Neuron (in vitro differentiated cells): ENCODE measurements around the gene VEPH1.

Experiments
- H2AFZ ChIP-seq: one replicate; pipeline ENCODE4 v1.6.1; 2013; ENCODE audit warnings: low read depth, mild to moderate bottlenecking, inconsistent platforms, low read length, moderate library complexity
- H3K27me3 ChIP-seq: one replicate; pipeline ENCODE4 v1.6.1; 2013; ENCODE audit warnings: low read length; ENCODE audit not compliant: insufficient read depth
- H3K36me3 ChIP-seq: one replicate; pipeline ENCODE4 v1.6.1; 2013; ENCODE audit warnings: low read length; ENCODE audit not compliant: insufficient read depth
- H3K4me1 ChIP-seq: one replicate; pipeline ENCODE4 v1.6.1; 2013; ENCODE audit warnings: low read length; ENCODE audit not compliant: insufficient read depth
- H3K4me3 ChIP-seq: 2 replicates; pipeline ENCODE4 v1.5.1; 2013; ENCODE audit warnings: mild to moderate bottlenecking, low read length, moderate library complexity
- H3K9me3 ChIP-seq: one replicate; pipeline ENCODE4 v1.6.1; 2013; ENCODE audit warnings: low read length

VEPH1 gene

DNA sequence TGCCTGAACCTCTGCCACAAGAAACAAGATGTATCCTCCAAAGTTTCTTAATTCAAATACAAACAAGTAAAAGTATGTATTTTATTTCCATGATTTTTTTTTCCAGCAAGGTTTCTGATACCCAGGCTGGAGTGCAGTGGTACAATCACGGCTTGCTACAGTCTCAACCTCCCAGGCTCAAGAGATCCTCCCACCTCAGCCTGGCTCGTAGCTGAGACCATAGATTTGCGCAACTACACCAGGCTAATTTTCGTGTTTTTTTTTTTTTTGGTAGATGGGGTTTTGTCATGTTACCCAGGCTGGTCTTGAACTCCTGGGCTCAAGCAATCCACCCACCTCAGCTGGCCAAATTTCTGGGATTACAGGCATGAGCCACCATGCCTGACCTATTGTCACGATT, 12.2 kb upstream of the VEPH1 start:
- no peaks in the 10 kb centered on the region for H3K27me3 ChIP-seq
- no peaks in the 10 kb centered on the region for H3K4me1 ChIP-seq
- H3K36me3 ChIP-seq = no peaks in the 10 kb centered on the region
- H2AFZ ChIP-seq = no peak overlapping the region
- H3K4me3 ChIP-seq = no peak overlapping the region
- H3K9me3 ChIP-seq = no peaks in the 10 kb centered on the region

DNA sequence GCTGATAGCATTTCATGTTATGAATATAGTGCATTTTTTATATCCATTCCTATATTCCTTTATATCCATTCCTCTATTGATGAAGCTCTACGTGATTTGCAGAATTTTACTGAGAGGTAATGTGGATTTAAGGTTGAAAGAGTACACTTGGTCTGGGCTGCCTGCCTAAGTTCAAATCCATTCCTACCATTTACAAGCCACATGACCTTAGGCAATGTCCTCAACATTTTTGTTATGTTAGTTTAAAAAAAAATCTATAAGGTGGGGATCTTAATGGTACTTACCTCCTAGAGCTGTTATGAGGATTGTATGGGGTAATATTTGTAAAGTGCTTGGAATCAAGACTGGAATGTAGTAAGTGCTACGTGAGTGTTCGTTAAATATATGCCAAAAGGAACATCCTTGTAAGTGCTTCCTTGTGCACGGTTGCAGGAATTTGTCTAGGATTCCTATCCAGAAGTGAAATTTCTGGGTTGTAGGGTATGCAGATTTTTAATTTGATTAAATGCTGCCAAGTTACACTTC, 11.2 kb upstream of the VEPH1 start:
- no peak overlapping the region for H2AFZ ChIP-seq
- H3K27me3 ChIP-seq = no peaks in the 10 kb centered on the region
- H3K36me3 ChIP-seq = no peaks in the 10 kb centered on the region
- H3K9me3 ChIP-seq = no peaks in the 10 kb centered on the region
- H3K4me3 ChIP-seq = no peak overlapping the region
- no peaks in the 10 kb centered on the region for H3K4me1 ChIP-seq

GRCh38 chr3:157513585-157513984, 10.4 kb upstream of the VEPH1 start:
- Histone ChIP-seq H3K36me3 (no peaks in the 10 kb centered on the region), H3K27me3 (no peaks in the 10 kb centered on the region), H3K4me1 (no peaks in the 10 kb centered on the region)

GRCh38 chr3:157512534-157512933, 9.3 kb upstream of the VEPH1 start:
- Histone ChIP-seq H3K27me3 (no peaks in the 10 kb centered on the region), H2AFZ (no peak overlapping the region), H3K4me1 (no peaks in the 10 kb centered on the region), H3K9me3 (no peaks in the 10 kb centered on the region), H3K4me3 (no peak overlapping the region), H3K36me3 (no peaks in the 10 kb centered on the region)

More at GRCh38 chr3:157513585-157513984, 10.4 kb upstream of the VEPH1 start:
- Histone ChIP-seq H2AFZ (no peak overlapping the region), H3K4me3 (no peak overlapping the region), H3K9me3 (no peaks in the 10 kb centered on the region)

- no peaks in the 10 kb centered on the region for H3K9me3 ChIP-seq
- H3K4me3 ChIP-seq = no peak overlapping the region
- no peaks in the 10 kb centered on the region for H3K36me3 ChIP-seq
- peaks cover 5% of the 10 kb centered on the region for H3K4me1 ChIP-seq
- no peaks in the 10 kb centered on the region for H3K27me3 ChIP-seq
- H2AFZ ChIP-seq = no peak overlapping the region
Observed at GRCh38 chr3:157508461-157508860, 5.2 kb upstream of the VEPH1 start.

GRCh38 chr3:157501863-157502262, 1.4 kb downstream of the VEPH1 start:
- H2AFZ ChIP-seq = peak overlapping the region; percentile 41
- peak overlapping the region; percentile 52 for H3K4me3 ChIP-seq
- no peaks in the 10 kb centered on the region for H3K9me3 ChIP-seq

DNA sequence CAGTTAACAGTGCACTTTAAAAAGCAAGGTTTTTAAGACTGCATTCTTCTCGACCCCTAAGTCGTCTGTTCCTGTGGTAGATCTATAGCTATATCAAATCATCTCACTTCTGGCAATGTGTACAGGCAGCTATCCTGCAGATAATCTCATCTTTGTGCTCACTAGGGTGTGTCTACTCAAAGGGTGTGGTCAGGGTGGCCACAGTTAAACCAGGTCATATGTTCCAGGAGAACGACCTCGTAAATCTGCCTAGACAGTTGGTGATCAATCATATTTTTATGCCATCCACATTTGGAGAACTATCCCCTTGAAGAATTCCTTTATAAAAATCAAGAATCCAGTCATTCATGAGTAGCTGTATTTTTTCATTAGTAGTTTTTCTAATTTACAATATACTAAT, 3.0 kb downstream of the VEPH1 start:
- Histone ChIP-seq H3K4me1 (peaks cover 50% of the 10 kb centered on the region), H3K4me3 (no peak overlapping the region), H3K27me3 (no peaks in the 10 kb centered on the region), H3K9me3 (no peaks in the 10 kb centered on the region), H2AFZ (no peak overlapping the region), H3K36me3 (no peaks in the 10 kb centered on the region)

More at GRCh38 chr3:157501863-157502262, 1.4 kb downstream of the VEPH1 start:
- H3K36me3 ChIP-seq = no peaks in the 10 kb centered on the region
- H3K4me1 ChIP-seq = peaks cover 43% of the 10 kb centered on the region
- no peaks in the 10 kb centered on the region for H3K27me3 ChIP-seq

DNA sequence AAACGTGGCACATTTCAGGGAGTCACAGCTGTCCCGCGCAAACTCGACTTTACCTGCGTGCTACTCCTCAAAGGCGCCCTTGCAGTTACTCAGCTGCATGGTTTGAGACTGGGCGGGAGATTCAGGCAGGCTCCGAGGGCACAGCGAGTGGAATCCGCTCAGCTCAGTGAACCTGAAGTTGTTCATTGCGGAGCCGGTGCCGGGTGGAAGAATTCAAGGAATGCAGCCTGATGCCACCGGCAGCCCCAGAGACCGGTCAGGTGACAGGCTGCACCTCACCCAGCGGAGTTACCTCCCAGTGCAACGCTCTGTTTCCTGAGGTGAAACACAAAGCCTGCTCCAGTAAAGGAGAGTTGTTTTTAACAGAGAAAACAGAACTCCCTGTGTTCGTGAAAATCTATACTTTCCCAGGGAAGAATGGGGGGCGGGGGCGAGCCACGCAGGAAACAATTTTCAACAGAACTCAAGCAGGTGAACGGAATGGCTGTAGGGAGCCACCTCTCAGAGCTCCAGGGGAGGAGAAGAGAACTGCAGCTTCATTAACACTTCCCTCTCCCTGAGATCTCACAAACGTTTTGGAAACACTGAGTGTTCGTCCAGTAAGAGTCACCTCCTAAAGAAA, 3.8 kb downstream of the VEPH1 start:
- Histone ChIP-seq H3K4me1 (peaks cover 50% of the 10 kb centered on the region), H3K4me3 (no peak overlapping the region), H3K36me3 (peaks cover under 1% of the 10 kb centered on the region), H3K9me3 (no peaks in the 10 kb centered on the region), H2AFZ (no peak overlapping the region), H3K27me3 (no peaks in the 10 kb centered on the region)

DNA sequence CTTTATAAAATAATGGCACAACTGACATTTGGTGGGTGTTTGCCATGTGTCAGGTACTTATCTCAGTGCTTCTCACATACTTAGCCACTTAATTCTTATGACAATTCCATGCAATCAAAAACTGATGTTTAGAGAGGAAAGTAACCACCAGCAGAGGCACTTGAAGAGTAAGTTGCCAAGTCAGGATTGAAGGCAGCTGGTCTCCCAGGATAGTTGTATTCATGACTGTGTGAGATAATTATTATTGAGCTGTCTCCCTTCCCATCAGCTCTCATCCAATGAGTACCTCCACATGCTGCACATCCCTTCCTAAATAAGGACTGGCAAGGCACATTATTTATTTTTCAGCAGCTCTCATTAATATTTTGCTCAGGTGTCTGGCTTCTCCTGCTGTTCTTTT, 4.8 kb downstream of the VEPH1 start:
- Histone ChIP-seq H3K4me1 (peaks cover 44% of the 10 kb centered on the region), H3K27me3 (no peaks in the 10 kb centered on the region), H2AFZ (no peak overlapping the region), H3K36me3 (peaks cover 5% of the 10 kb centered on the region), H3K4me3 (no peak overlapping the region), H3K9me3 (no peaks in the 10 kb centered on the region)

DNA sequence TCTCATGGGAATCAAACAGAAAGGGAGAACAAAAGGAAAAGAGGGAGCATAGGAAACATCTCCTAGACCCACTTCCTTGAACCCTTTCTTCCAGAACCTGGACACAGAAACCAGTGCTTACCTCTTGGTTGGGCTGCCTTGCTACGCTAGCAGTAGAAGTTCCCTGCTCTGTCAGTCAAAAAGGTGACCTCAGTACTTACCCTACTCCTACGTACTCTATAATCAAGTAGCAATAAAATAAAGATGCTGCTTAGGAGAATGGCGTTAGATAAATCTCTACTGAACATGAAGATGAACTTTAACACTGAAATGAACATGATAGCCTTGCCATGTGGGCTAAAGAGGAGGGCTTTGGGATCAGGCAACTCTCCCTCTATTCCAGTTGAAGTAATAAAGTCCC, 7.4 kb downstream of the VEPH1 start:
- Histone ChIP-seq H2AFZ (no peak overlapping the region), H3K27me3 (no peaks in the 10 kb centered on the region), H3K4me1 (peaks cover 23% of the 10 kb centered on the region), H3K36me3 (peaks cover 5% of the 10 kb centered on the region), H3K9me3 (no peaks in the 10 kb centered on the region), H3K4me3 (no peak overlapping the region)

GRCh38 chr3:157494581-157495281, 8.5 kb downstream of the VEPH1 start:
- no peak overlapping the region for H3K4me3 ChIP-seq
- no peaks in the 10 kb centered on the region for H3K9me3 ChIP-seq
- H3K4me1 ChIP-seq = peaks cover 21% of the 10 kb centered on the region
- no peaks in the 10 kb centered on the region for H3K27me3 ChIP-seq
- peaks cover 5% of the 10 kb centered on the region for H3K36me3 ChIP-seq
- no peak overlapping the region for H2AFZ ChIP-seq

- H3K36me3 ChIP-seq = peaks cover 5% of the 10 kb centered on the region
- no peak overlapping the region for H3K4me3 ChIP-seq
- H3K4me1 ChIP-seq = peaks cover 13% of the 10 kb centered on the region
- H3K27me3 ChIP-seq = no peaks in the 10 kb centered on the region
- H2AFZ ChIP-seq = no peak overlapping the region
- H3K9me3 ChIP-seq = no peaks in the 10 kb centered on the region
Observed at GRCh38 chr3:157493627-157494550, 9.3 kb downstream of the VEPH1 start.

- H3K27me3 ChIP-seq = no peaks in the 10 kb centered on the region
- H3K36me3 ChIP-seq = peaks cover 5% of the 10 kb centered on the region
- H3K4me1 ChIP-seq = no peaks in the 10 kb centered on the region
- H2AFZ ChIP-seq = no peak overlapping the region
- no peak overlapping the region for H3K4me3 ChIP-seq
- H3K9me3 ChIP-seq = peaks cover 2% of the 10 kb centered on the region
Observed at GRCh38 chr3:157491136-157491535, 12.1 kb downstream of the VEPH1 start.
